Urothelium cell line (cell line): Measurements from ENCODE around the gene GOPC.
"Not testable (repeated sequence)": the region's sequence is repeated elsewhere in the genome, so short reads cannot be mapped to it uniquely, and the experiment has no call there.

Experiments used
- DNase-seq: peaks from one replicate; pipeline ENCODE4 v3.0.0; 2011; ENCODE audit warnings: low spot score, mixed read lengths
- FAIRE-seq: peaks from 2 replicates; lab custom pipeline; 2011; peaks lifted over from hg19 to GRCh38; lab: Jason Lieb, UNC

The GOPC gene

GRCh38 chr6:117518870-117519269, 83.4 kb downstream of the GOPC start:
- DNase-seq (no peak), FAIRE-seq (no peak)

- not testable (repeated sequence) for FAIRE-seq, DNase-seq
Observed at GRCh38 chr6:117517995-117518394, 84.3 kb downstream of the GOPC start.

GRCh38 chr6:117515326-117515725, 87.0 kb downstream of the GOPC start:
- DNase-seq (no peak), FAIRE-seq (no peak)

GRCh38 chr6:117514655-117515054, 87.7 kb downstream of the GOPC start:
- DNase-seq = no peak
- no peak for FAIRE-seq

- DNase-seq (no peak), FAIRE-seq (no peak)
Observed at GRCh38 chr6:117513778-117514365, 88.4 kb downstream of the GOPC start.

GRCh38 chr6:117512987-117513573, 89.2 kb downstream of the GOPC start:
- FAIRE-seq (no peak), DNase-seq (no peak)

GRCh38 chr6:117512056-117512828, 90.1 kb downstream of the GOPC start:
- DNase-seq (no peak), FAIRE-seq (no peak)
